Right lobe of liver (tissue), 4 donors: ENCODE measurements around the gene VPS4A.

Experiments used
- CTCF ChIP-seq, 4 donors: fragments of 200-600 bp in 3 of 4; fragments of 450-650 bp in 1 of 4; IDR thresholded peaks; one replicate each; pipeline versions ENCODE4 v1.5.1 to v1.8.0; 2016 to 2022; ENCODE audit warnings: antibody characterized with exemption in 4 of 4, mild to moderate bottlenecking in 2 of 4
- POLR2A ChIP-seq: fragments of 450-650 bp; IDR thresholded peaks from one replicate; pipeline ENCODE4 v1.6.1; 2017; ENCODE audit warnings: antibody characterized with exemption, mild to moderate bottlenecking
- donor health status: DM: no; HTN: no; CAD: no.
- donor health status: DM: no; HTN: no; CAD: no.
- donor health status: DM: no; HTN: yes; CAD: no.

GRCh38 chr16:69365901-69366300 lies 54.8 kb downstream of the VPS4A start:
- TF ChIP-seq CTCF (IDR thresholded peaks at IDR 0.05) (no peak), POLR2A (no peak)
